Thyroid gland (tissue), 4 donors: ENCODE data around the gene DMC1.

Experiments
- POLR2A ChIP-seq, 2 donors: fragments of 450-650 bp; IDR thresholded peaks; one replicate each; pipeline ENCODE4 v1.6.1; 2017; ENCODE audit warnings: antibody characterized with exemption in 2 of 2, mild to moderate bottlenecking in 2 of 2, moderate library complexity in 1 of 2
- TF ChIP-seq, protein P1 (sequence below), 6 experiments: fragments of 200-600 bp in 3 of 6; fragments of 450-650 bp in 3 of 6; sonication (generic) in 3 of 6; IDR thresholded peaks; one replicate each; pipeline ENCODE4 v1.5.1; 2016 to 2019; ENCODE audit warnings: antibody characterized with exemption in 6 of 6, mild to moderate bottlenecking in 2 of 6, inconsistent platforms in 1 of 6, moderate library complexity in 1 of 6

DNA sequence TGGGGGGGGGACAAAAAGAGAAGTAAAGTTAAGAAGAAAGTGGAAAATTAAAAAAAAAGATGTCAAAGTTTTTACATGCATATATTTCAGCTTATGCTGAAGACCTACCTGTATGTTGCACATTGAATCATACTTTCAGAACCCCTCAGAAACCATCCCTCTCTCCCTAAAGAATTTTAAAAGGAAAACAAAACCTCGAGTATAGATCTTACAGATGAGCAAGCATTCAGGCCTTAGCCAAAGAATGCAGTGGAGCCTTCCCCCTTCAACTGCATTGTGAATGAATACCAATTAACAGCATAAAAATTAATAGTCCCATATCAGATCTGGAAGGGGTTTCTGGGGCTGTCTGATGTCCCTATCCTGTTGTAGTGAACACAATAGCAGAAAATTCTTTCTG lies 85.7 kb downstream of the DMC1 start:
- TF ChIP-seq POLR2A (IDR thresholded peaks at IDR 0.05), result no peak
- TF ChIP-seq, protein P1, sequence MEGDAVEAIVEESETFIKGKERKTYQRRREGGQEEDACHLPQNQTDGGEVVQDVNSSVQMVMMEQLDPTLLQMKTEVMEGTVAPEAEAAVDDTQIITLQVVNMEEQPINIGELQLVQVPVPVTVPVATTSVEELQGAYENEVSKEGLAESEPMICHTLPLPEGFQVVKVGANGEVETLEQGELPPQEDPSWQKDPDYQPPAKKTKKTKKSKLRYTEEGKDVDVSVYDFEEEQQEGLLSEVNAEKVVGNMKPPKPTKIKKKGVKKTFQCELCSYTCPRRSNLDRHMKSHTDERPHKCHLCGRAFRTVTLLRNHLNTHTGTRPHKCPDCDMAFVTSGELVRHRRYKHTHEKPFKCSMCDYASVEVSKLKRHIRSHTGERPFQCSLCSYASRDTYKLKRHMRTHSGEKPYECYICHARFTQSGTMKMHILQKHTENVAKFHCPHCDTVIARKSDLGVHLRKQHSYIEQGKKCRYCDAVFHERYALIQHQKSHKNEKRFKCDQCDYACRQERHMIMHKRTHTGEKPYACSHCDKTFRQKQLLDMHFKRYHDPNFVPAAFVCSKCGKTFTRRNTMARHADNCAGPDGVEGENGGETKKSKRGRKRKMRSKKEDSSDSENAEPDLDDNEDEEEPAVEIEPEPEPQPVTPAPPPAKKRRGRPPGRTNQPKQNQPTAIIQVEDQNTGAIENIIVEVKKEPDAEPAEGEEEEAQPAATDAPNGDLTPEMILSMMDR (IDR thresholded peaks at IDR 0.05), result no peak
